Activated CD8-positive, alpha-beta T cell treated with anti-CD3 and anti-CD28 coated beads for 36 hours (primary cell): ENCODE results near the gene OR9A2. TPM values are rescaled to one million over a fixed set of nuclear protein-coding genes. Genes with fewer than 3 reads are reported as not detected.
"Not testable (repeated sequence)": the region's sequence is repeated elsewhere in the genome, so short reads cannot be mapped to it uniquely, and the experiment has no call there.

Experiments used
- ATAC-seq: fragments of 200-7000 bp; cut with Tn5 transposase; one replicate; pipeline ENCODE4 v1.10.0; 2021; ENCODE audit warnings: mild to moderate bottlenecking, moderate library complexity
- CTCF ChIA-PET: fragments of 350-600 bp; sonication (Branson Sonifier 250); formaldehyde crosslinking; loops from one replicate; lab custom pipeline; 2021; ENCODE audit warnings: antibody characterized with exemption; lab: Charles Lee
- POLR2A ChIA-PET: fragments of 350-600 bp; sonication (Branson Sonifier 250); formaldehyde crosslinking; loops from one replicate; lab custom pipeline; 2021; ENCODE audit warnings: antibody characterized with exemption; lab: Charles Lee
- DNase-seq: peaks from one replicate; pipeline ENCODE4 v3.0.0-alpha.2; 2020
- H3K27ac Mint-ChIP-seq: one replicate; pipeline ENCODE4 v1.8.0; 2021; ENCODE audit warnings: mild to moderate bottlenecking, mixed read lengths
- H3K27me3 Mint-ChIP-seq: one replicate; pipeline ENCODE4 v1.8.0; 2021; ENCODE audit warnings: mixed read lengths
- H3K36me3 Mint-ChIP-seq: one replicate; pipeline ENCODE4 v1.8.0; 2021; ENCODE audit warnings: low read depth, mixed read lengths
- H3K4me1 Mint-ChIP-seq: one replicate; pipeline ENCODE4 v1.8.0; 2021; ENCODE audit warnings: low read depth, mixed read lengths
- H3K4me3 Mint-ChIP-seq: one replicate; pipeline ENCODE4 v1.8.0; 2021; ENCODE audit warnings: mild to moderate bottlenecking, moderate library complexity, mixed read lengths
- H3K9me3 Mint-ChIP-seq: one replicate; pipeline ENCODE4 v1.8.0; 2021; ENCODE audit warnings: mixed read lengths
- intact Hi-C: fragments of 100-400 bp; cut with micrococcal nuclease; formaldehyde crosslinking; loops from one replicate; pipeline ENCODE4 v1.10.0; 2022
- total RNA-seq, 2 experiments: library from RNA; stranded (reverse); gene quantifications; one replicate each; pipeline ENCODE4 v1.2.3, GENCODE V29; 2021
- TF ChIP-seq, protein P1 (sequence below): fragments of 200-600 bp; IDR thresholded peaks from one replicate; pipeline ENCODE4 v1.8.0; 2022; ENCODE audit warnings: antibody characterized with exemption, mild to moderate bottlenecking

OR9A2 gene
- total RNA-seq, 2 experiments from 2014 or later, result not detected

DNA sequence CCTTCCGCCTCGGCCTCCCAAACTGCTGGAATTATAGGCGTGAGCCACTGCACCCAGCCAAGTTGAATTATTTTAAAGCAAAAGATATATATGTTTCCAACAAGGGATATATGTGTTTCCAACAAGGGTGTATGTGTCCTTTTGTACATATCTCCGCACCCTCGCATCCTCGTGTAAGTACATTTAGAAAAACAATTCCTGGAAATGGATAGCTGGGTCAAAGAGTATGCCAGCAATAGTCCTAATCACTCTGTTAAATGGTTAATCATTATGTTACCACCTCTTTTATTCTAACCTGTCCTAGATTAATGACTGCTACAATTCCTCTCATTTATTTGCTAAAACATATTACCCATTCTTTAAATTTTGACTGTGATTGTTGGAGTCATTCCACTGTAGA, 28.0 kb downstream of the OR9A2 start:
- Mint-ChIP-seq H3K27ac (no peak overlapping the region), H3K27me3 (no peaks in the 10 kb centered on the region), H3K36me3 (no peaks in the 10 kb centered on the region), H3K4me1 (peaks cover 5% of the 10 kb centered on the region), H3K9me3 (no peaks in the 10 kb centered on the region), H3K4me3 (no peak overlapping the region)
- CTCF ChIA-PET, result interaction anchor here (1.0 to 15.9 kb wide), 8 partner anchors 9 to 220 kb away, joined by 3 to 380 read pairs (median 6); partner anchors contain the start of genes EPHB6 and TAS2R40
- intact Hi-C loops, result no loop called here
- no peak for DNase-seq
- POLR2A ChIA-PET, result no interaction called here
- no peak for ATAC-seq
- TF ChIP-seq, protein P1, sequence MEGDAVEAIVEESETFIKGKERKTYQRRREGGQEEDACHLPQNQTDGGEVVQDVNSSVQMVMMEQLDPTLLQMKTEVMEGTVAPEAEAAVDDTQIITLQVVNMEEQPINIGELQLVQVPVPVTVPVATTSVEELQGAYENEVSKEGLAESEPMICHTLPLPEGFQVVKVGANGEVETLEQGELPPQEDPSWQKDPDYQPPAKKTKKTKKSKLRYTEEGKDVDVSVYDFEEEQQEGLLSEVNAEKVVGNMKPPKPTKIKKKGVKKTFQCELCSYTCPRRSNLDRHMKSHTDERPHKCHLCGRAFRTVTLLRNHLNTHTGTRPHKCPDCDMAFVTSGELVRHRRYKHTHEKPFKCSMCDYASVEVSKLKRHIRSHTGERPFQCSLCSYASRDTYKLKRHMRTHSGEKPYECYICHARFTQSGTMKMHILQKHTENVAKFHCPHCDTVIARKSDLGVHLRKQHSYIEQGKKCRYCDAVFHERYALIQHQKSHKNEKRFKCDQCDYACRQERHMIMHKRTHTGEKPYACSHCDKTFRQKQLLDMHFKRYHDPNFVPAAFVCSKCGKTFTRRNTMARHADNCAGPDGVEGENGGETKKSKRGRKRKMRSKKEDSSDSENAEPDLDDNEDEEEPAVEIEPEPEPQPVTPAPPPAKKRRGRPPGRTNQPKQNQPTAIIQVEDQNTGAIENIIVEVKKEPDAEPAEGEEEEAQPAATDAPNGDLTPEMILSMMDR, result no peak

DNA sequence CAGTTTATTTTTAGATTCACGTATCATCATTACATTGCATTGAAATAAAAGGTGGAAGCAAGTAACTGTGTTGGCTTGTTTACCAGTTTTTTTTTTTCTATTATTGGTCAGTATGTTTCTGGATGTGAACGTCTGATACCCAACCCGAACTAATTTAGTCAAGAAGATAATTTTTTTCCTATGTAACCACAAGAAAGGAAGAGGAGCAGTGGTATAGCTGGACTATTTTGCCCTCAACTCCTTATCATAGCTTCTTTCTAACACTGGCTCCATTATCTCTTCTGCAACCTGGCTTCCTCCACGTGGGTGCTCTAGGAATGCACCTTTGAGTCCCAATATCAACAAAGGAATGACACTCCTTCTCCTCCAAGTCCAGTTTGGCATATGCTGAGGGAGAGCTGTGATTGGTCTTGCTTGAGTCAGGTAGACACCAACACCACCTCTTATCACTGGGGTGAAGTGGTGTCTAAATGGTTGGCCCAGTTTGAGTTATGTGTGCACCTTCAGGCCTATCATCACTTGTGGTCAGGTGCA, 29.4 kb downstream of the OR9A2 start:
- Mint-ChIP-seq H3K9me3 (no peaks in the 10 kb centered on the region), H3K36me3 (no peaks in the 10 kb centered on the region), H3K4me1 (no peaks in the 10 kb centered on the region), H3K27ac (no peak overlapping the region), H3K27me3 (peaks cover 1% of the 10 kb centered on the region), H3K4me3 (no peak overlapping the region)
- POLR2A ChIA-PET, result no interaction called here
- CTCF ChIA-PET, result interaction anchor here (1.4 to 15.9 kb wide), 2 partner anchors 124 to 222 kb away, joined by 7 to 380 read pairs; partner anchors contain the start of gene TAS2R40
- no peak for DNase-seq
- intact Hi-C loops, result no loop called here
- ATAC-seq, result no peak
- TF ChIP-seq, protein P1, result no peak

DNA sequence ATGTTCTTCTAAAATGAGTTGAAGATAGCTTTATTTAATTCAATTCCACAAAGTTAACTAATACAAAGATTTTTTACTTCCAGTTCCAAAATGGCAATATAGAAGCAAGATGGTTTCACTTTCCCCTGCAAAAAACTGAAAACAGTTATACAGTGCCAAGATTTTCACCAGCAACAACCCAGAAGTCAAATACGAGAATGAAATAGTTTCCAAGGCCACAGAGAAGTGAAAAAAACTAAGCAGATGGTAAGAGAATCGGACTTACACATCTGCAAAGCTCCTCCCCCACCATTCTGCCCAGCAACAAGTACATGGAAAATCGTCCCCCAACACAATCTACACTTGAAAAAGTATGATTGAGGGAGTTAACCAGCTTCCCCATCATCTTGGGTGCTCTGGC, 34.5 kb downstream of the OR9A2 start:
- intact Hi-C loops, result no loop called here

DNA sequence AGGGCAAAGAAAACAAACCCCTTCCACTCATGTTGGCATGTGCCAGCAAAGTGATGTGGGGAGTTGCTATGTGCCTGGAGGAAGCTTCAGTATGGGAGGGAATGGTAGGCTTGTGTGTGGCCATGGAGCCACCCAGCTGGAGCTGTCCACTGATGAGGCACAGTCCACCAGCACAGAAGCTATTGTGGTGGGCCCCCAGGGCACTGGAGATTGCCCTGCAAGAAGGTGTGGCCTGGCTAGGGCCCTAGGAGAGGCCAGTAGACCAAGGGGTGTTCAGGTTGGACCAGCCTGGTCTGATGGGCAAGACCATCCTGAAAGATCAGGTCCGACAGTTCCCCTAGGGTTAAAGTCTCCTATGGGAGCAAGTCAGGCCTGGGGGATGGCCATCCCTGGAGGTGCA, 42.6 kb downstream of the OR9A2 start:
- Mint-ChIP-seq H3K27me3 (peaks cover 13% of the 10 kb centered on the region), H3K9me3 (peaks cover 4% of the 10 kb centered on the region), H3K36me3 (no peaks in the 10 kb centered on the region), H3K4me3 (no peak overlapping the region), H3K27ac (no peak overlapping the region), H3K4me1 (no peaks in the 10 kb centered on the region)
- ATAC-seq (no peak), DNase-seq (no peak)
- TF ChIP-seq, protein P1, result no peak
- intact Hi-C loops, result no loop called here
- ChIA-PET CTCF (interaction anchor here (1.7 to 2.1 kb wide), 2 partner anchors 18 to 231 kb away, joined by 4 to 7 read pairs; no protein-coding TSS in a partner anchor), POLR2A (no interaction called here)

More for the DNA sequence above, 34.5 kb downstream of the OR9A2 start:
- TF ChIP-seq, protein P1, result no peak
- POLR2A ChIA-PET, result no interaction called here
- Mint-ChIP-seq H3K9me3 (no peaks in the 10 kb centered on the region), H3K36me3 (no peaks in the 10 kb centered on the region), H3K27ac (no peak overlapping the region), H3K4me3 (no peak overlapping the region), H3K4me1 (no peaks in the 10 kb centered on the region), H3K27me3 (peaks cover 6% of the 10 kb centered on the region)
- DNase-seq (no peak), ATAC-seq (no peak)
- CTCF ChIA-PET, result interaction anchor here (3.0 kb wide), 1 partner anchor 10 kb away, joined by 34 read pairs; no protein-coding TSS in a partner anchor

DNA sequence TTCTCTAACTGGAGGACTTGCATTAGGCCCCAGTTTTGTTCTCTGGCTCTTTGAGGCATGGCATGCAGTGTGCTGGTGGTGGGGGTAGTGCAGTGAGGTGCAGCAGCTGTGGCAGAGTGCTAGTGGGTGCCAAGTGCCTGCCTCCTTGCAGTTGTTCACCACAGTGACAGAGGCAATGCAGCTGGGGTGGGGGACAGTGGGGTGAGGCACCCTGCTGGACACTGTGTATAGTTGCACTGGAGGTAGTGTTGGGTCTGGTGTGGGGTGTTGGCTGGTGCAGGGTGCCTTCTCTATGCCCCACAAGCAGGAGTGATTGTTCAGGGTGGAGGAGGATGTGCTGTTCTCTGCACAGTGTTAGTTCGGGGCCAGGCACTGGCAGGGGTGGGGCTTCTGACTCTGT, 43.1 kb downstream of the OR9A2 start:
- Mint-ChIP-seq H3K36me3 (no peaks in the 10 kb centered on the region), H3K27me3 (peaks cover 12% of the 10 kb centered on the region), H3K9me3 (peaks cover 5% of the 10 kb centered on the region), H3K4me3 (no peak overlapping the region), H3K27ac (no peak overlapping the region), H3K4me1 (no peaks in the 10 kb centered on the region)
- no peak for DNase-seq
- ChIA-PET CTCF (interaction anchor here (0.7 to 1.7 kb wide), 2 partner anchors 15 to 232 kb away, joined by 3 to 4 read pairs; no protein-coding TSS in a partner anchor), POLR2A (interaction anchor here (0.5 kb wide), 1 partner anchor 67 kb away, joined by 3 read pairs; no protein-coding TSS in a partner anchor)
- TF ChIP-seq, protein P1, result no peak
- intact Hi-C loops, result no loop called here
- ATAC-seq, result no peak

DNA sequence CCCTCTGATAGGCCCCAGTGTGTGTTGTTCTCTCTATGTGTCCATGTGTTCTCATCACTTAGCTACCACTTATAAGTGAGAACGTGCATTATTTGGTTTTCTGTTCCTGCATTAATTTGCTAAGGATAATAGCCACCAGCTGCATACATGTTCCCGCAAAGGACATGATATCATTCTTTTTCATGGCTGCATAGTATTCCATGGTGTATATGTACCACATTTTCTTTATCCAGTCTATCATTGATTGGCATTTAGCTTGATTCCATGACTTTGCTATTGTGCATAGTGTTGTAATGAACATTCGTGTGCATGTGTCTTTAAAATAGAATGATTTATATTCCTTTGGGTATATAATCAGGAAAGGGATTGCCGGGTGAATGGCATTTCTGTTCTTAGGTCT, 48.5 kb downstream of the OR9A2 start:
- H3K4me3 Mint-ChIP-seq, CTCF ChIA-PET: not testable (repeated sequence)

More for the DNA sequence above, 48.5 kb downstream of the OR9A2 start:
- H3K36me3 Mint-ChIP-seq, POLR2A ChIA-PET, H3K27ac Mint-ChIP-seq, ATAC-seq, DNase-seq, H3K4me1 Mint-ChIP-seq, H3K9me3 Mint-ChIP-seq, intact Hi-C loops: not testable (repeated sequence)
- H3K27me3 Mint-ChIP-seq, result peaks cover 13% of the 10 kb centered on the region
